WTC11 (cell line): Measurements from ENCODE around the gene GDF3. TPM values are rescaled to one million over a fixed set of nuclear protein-coding genes. Genes with fewer than 3 reads are reported as not detected.
A peak's percentile ranks its signal among the peaks of the same experiment; 100 is the strongest.

Source experiments
- ATAC-seq: fragments of 200-7000 bp; cut with Tn5 transposase; 2 replicates; pipeline ENCODE4 v1.10.0; 2021; ENCODE audit warnings: mild to moderate bottlenecking, moderate library complexity
- CTCF ChIA-PET: fragments of 300-600 bp; sonication (Branson Sonifier 250); formaldehyde crosslinking; loops from one replicate; lab custom pipeline; 2021; ENCODE audit warnings: antibody characterized with exemption; lab: Charles Lee
- POLR2A ChIA-PET: fragments of 350-600 bp; sonication (Branson Sonifier 250); formaldehyde crosslinking; loops from one replicate; lab custom pipeline; 2021; ENCODE audit warnings: antibody characterized with exemption; lab: Charles Lee
- DNase-seq: peaks from one replicate; pipeline ENCODE4 v3.0.0; 2021; ENCODE audit warnings: low spot score
- H3K27ac Mint-ChIP-seq: 2 replicates; pipeline ENCODE4 v1.8.0; 2021; ENCODE audit warnings: mixed read lengths
- H3K27me3 Mint-ChIP-seq: 2 replicates; pipeline ENCODE4 v1.8.0; 2021; ENCODE audit warnings: low read depth, mild to moderate bottlenecking, moderate library complexity, mixed read lengths
- H3K36me3 Mint-ChIP-seq: 2 replicates; pipeline ENCODE4 v1.8.0; 2021; ENCODE audit warnings: mixed read lengths
- H3K4me1 Mint-ChIP-seq: 2 replicates; pipeline ENCODE4 v1.8.0; 2022; ENCODE audit warnings: mixed read lengths
- H3K4me3 Mint-ChIP-seq: 2 replicates; pipeline ENCODE4 v1.8.0; 2021; ENCODE audit warnings: mild to moderate bottlenecking, moderate library complexity, mixed read lengths
- H3K9me3 Mint-ChIP-seq: 2 replicates; pipeline ENCODE4 v1.8.0; 2021; ENCODE audit warnings: mixed read lengths
- CBFB ChIP-seq: sonication (generic); formaldehyde crosslinking; IDR thresholded peaks from 2 replicates; pipeline ENCODE4 v1.8.1; 2022; ENCODE audit warnings: mild to moderate bottlenecking, low read depth, missing genetic modification reagents
- CDX4 ChIP-seq: fragments of 250-450 bp; sonication (Bioruptor Pico); IDR thresholded peaks from 2 replicates; pipeline ENCODE4 v1.9.0; 2021; ENCODE audit warnings: moderate library complexity, mild to moderate bottlenecking, inconsistent platforms, borderline replicate concordance
- CREM ChIP-seq: sonication (generic); formaldehyde crosslinking; IDR thresholded peaks from 2 replicates; pipeline ENCODE4 v1.8.1; 2022; ENCODE audit warnings: mild to moderate bottlenecking, missing genetic modification reagents, moderate library complexity
- E2F1 ChIP-seq: sonication (generic); formaldehyde crosslinking; IDR thresholded peaks from 2 replicates; pipeline ENCODE4 v1.8.0; 2022; ENCODE audit warnings: mild to moderate bottlenecking, missing genetic modification reagents
- ETV6 ChIP-seq: sonication (generic); formaldehyde crosslinking; IDR thresholded peaks from 2 replicates; pipeline ENCODE4 v1.8.1; 2022; ENCODE audit warnings: mild to moderate bottlenecking, missing genetic modification reagents
- FOXP1 ChIP-seq: sonication (generic); formaldehyde crosslinking; IDR thresholded peaks from 2 replicates; pipeline ENCODE4 v1.8.0; 2022; ENCODE audit warnings: missing genetic modification reagents, mild to moderate bottlenecking, moderate library complexity, borderline replicate concordance
- GRHL2 ChIP-seq: fragments of 250-450 bp; sonication (Bioruptor Pico); IDR thresholded peaks from 2 replicates; pipeline ENCODE4 v1.8.0; 2022; ENCODE audit warnings: mild to moderate bottlenecking, moderate library complexity; ENCODE audit not compliant: insufficient replicate concordance, severe bottlenecking
- GTF2I ChIP-seq: fragments of 250-450 bp; sonication (Bioruptor Pico); conservative IDR thresholded peaks from 2 replicates; pipeline ENCODE4 v1.4.0; 2021; ENCODE audit warnings: mild to moderate bottlenecking
- KAT7 ChIP-seq: sonication (generic); formaldehyde crosslinking; IDR thresholded peaks from 2 replicates; pipeline ENCODE4 v1.8.1; 2023; ENCODE audit warnings: missing genetic modification reagents, mild to moderate bottlenecking, borderline replicate concordance
- MXD4 ChIP-seq: fragments of 250-450 bp; sonication (Bioruptor Pico); IDR thresholded peaks from 2 replicates; pipeline ENCODE4 v1.8.0; 2021; ENCODE audit warnings: mild to moderate bottlenecking, moderate library complexity, borderline replicate concordance
- MYBL2 ChIP-seq: sonication (generic); formaldehyde crosslinking; IDR thresholded peaks from 2 replicates; pipeline ENCODE4 v1.8.1; 2023; ENCODE audit warnings: mild to moderate bottlenecking, moderate library complexity, missing genetic modification reagents
- NFYB ChIP-seq: sonication (generic); formaldehyde crosslinking; conservative IDR thresholded peaks from 2 replicates; pipeline ENCODE4 v1.8.0; 2022; ENCODE audit warnings: low read depth, missing genetic modification reagents
- PRRX2 ChIP-seq: fragments of 250-450 bp; sonication (Bioruptor Pico); IDR thresholded peaks from 2 replicates; pipeline ENCODE4 v1.8.0; 2021; ENCODE audit warnings: mild to moderate bottlenecking
- USF2 ChIP-seq: sonication (generic); formaldehyde crosslinking; IDR thresholded peaks from 2 replicates; pipeline ENCODE4 v1.8.1; 2023; ENCODE audit warnings: mild to moderate bottlenecking, missing genetic modification reagents, moderate library complexity
- ZBTB21 ChIP-seq: sonication (generic); formaldehyde crosslinking; IDR thresholded peaks from 2 replicates; pipeline ENCODE4 v1.8.1; 2023; ENCODE audit warnings: mild to moderate bottlenecking, missing genetic modification reagents, borderline replicate concordance
- ZMAT4 ChIP-seq: fragments of 250-450 bp; sonication (Bioruptor Pico); IDR thresholded peaks from 2 replicates; pipeline ENCODE4 v1.9.0; 2021; ENCODE audit warnings: mild to moderate bottlenecking
- ZNF263 ChIP-seq: sonication (generic); formaldehyde crosslinking; IDR thresholded peaks from 2 replicates; pipeline ENCODE4 v1.8.1; 2022; ENCODE audit warnings: low read depth, mild to moderate bottlenecking, moderate library complexity, missing genetic modification reagents
- ZNF317 ChIP-seq: sonication (generic); formaldehyde crosslinking; IDR thresholded peaks from 2 replicates; pipeline ENCODE4 v1.8.1; 2023; ENCODE audit warnings: low read depth, mild to moderate bottlenecking, moderate library complexity, missing genetic modification reagents, borderline replicate concordance
- ZNF396 ChIP-seq: fragments of 250-450 bp; sonication (Bioruptor Pico); IDR thresholded peaks from 2 replicates; pipeline ENCODE4 v1.8.0; 2021; ENCODE audit warnings: mild to moderate bottlenecking, moderate library complexity, borderline replicate concordance
- total RNA-seq: library from RNA; stranded (reverse); gene quantifications from 3 replicates; pipeline ENCODE4 v1.2.3, GENCODE V29; 2021
- TF ChIP-seq, protein P1 (sequence below): fragments of 200-600 bp; IDR thresholded peaks from 2 replicates; pipeline ENCODE4 v1.8.0; 2022; ENCODE audit warnings: antibody characterized with exemption
- TF ChIP-seq, protein P2 (sequence below): sonication (generic); formaldehyde crosslinking; IDR thresholded peaks from 2 replicates; pipeline ENCODE4 v1.8.1; 2023; ENCODE audit warnings: mild to moderate bottlenecking, moderate library complexity, missing genetic modification reagents
- TF ChIP-seq, protein P3 (sequence below): sonication (generic); formaldehyde crosslinking; IDR thresholded peaks from 2 replicates; pipeline ENCODE4 v1.8.0; 2022; ENCODE audit warnings: mild to moderate bottlenecking, missing genetic modification reagents

GDF3 gene
- total RNA-seq, 1 experiment from 2014 or later = 42.0 TPM

- Mint-ChIP-seq H3K9me3 (no peaks in the 10 kb centered on the region), H3K4me3 (no peak overlapping the region), H3K27me3 (no peaks in the 10 kb centered on the region), H3K4me1 (peaks cover 43% of the 10 kb centered on the region), H3K36me3 (no peaks in the 10 kb centered on the region), H3K27ac (peak overlapping the region; percentile 14; the same call in 1 of the 2 replicates)
- DNase-seq = no peak
- TF ChIP-seq ZNF263 (CRISPR knock-in tag) = no peak
- TF ChIP-seq, protein P1, sequence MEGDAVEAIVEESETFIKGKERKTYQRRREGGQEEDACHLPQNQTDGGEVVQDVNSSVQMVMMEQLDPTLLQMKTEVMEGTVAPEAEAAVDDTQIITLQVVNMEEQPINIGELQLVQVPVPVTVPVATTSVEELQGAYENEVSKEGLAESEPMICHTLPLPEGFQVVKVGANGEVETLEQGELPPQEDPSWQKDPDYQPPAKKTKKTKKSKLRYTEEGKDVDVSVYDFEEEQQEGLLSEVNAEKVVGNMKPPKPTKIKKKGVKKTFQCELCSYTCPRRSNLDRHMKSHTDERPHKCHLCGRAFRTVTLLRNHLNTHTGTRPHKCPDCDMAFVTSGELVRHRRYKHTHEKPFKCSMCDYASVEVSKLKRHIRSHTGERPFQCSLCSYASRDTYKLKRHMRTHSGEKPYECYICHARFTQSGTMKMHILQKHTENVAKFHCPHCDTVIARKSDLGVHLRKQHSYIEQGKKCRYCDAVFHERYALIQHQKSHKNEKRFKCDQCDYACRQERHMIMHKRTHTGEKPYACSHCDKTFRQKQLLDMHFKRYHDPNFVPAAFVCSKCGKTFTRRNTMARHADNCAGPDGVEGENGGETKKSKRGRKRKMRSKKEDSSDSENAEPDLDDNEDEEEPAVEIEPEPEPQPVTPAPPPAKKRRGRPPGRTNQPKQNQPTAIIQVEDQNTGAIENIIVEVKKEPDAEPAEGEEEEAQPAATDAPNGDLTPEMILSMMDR = no peak
- ChIA-PET CTCF (interaction anchor here (0.6 to 1.2 kb wide), 4 partner anchors 14 to 431 kb away, joined by 3 read pairs; partner anchors contain the start of gene GDF3), POLR2A (no interaction called here)
- ATAC-seq = no peak
Observed at GRCh38 chr12:7647071-7647470, 48.5 kb downstream of the GDF3 start.

DNA sequence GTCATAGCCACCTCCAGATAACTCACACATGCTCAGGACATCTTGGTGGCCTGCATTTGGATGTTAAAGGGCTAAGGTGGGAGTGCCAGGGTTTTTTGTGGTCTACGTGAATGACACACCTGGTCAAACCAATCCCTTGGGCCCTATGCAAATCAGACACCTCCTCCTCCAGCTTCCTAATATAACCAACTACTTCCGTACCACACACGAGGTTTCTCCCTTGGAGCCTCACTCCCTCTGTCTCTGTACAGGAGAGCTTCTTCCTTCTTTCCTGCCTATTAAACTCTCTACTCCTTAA is 49.4 kb downstream of the GDF3 start:
- TF ChIP-seq E2F1 (CRISPR knock-in tag) (no peak), NFYB (CRISPR knock-in tag) (no peak), GTF2I (CRISPR knock-in tag) (no peak), ZMAT4 (no peak), PRRX2 (CRISPR knock-in tag) (no peak), ZBTB21 (CRISPR knock-in tag) (no peak), FOXP1 (CRISPR knock-in tag) (no peak), GRHL2 (no peak), CDX4 (CRISPR knock-in tag) (no peak), ZNF396 (no peak), MXD4 (no peak), CREM (CRISPR knock-in tag) (no peak), ZNF317 (no peak)
- TF ChIP-seq, protein P2, sequence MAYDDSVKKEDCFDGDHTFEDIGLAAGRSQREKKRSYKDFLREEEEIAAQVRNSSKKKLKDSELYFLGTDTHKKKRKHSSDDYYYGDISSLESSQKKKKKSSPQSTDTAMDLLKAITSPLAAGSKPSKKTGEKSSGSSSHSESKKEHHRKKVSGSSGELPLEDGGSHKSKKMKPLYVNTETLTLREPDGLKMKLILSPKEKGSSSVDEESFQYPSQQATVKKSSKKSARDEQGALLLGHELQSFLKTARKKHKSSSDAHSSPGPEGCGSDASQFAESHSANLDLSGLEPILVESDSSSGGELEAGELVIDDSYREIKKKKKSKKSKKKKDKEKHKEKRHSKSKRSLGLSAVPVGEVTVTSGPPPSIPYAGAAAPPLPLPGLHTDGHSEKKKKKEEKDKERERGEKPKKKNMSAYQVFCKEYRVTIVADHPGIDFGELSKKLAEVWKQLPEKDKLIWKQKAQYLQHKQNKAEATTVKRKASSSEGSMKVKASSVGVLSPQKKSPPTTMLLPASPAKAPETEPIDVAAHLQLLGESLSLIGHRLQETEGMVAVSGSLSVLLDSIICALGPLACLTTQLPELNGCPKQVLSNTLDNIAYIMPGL = no peak
- TF ChIP-seq, all 79 proteins: peak for 0
- H3K4me3 Mint-ChIP-seq = peak overlapping the region; percentile 30
- POLR2A ChIA-PET = no interaction called here
- DNase-seq (no peak), ATAC-seq (peak; percentile 75)
- no peaks in the 10 kb centered on the region for H3K9me3 Mint-ChIP-seq
- peak overlapping the region; percentile 92 for H3K27ac Mint-ChIP-seq
- H3K27me3 Mint-ChIP-seq = no peaks in the 10 kb centered on the region
- peaks cover 50% of the 10 kb centered on the region for H3K4me1 Mint-ChIP-seq
- CTCF ChIA-PET = interaction anchor here (1.2 kb wide), 1 partner anchor 49 kb away, joined by 3 read pairs; the partner anchor contains the start of gene GDF3
- H3K36me3 Mint-ChIP-seq = no peaks in the 10 kb centered on the region

DNA sequence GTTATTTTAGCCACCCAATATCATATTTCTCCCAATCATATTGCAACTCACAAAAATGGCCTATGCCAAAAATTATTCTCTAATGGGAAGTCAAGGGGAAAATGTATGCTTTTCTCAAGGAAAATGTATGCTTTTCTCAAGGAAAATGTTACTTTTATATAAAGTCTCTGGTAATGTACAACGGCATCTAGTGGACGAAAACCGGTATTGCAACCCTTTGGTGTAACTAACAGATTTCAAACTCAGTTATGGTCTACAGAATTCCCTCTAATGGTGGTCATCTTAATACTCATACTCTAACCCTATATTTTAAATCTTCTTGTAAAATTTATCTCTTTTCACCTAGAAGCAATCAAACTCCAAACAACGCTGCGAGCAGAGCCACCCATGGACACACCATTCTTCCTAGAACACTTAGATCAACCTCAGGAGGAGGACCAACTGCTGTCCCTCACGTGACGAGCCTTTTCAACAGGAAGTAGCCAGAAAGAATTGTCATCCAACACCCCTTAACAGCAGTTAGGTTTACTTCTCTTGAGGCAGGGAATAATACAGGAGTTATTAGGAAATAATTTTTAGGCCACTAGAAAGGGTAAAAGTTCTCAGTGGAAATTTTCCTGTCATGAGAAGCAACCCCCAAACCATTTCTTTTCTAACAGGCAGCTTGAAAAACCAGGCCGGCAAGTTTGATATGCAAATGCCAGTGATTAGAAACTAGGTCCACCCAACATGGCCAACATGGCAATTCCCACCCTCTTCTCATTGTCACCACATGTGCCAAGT is 50.0 kb downstream of the GDF3 start:
- Mint-ChIP-seq H3K27ac (peak overlapping the region; percentile 92), H3K9me3 (no peaks in the 10 kb centered on the region), H3K27me3 (no peaks in the 10 kb centered on the region), H3K4me1 (peaks cover 56% of the 10 kb centered on the region), H3K4me3 (peak overlapping the region; percentile 30), H3K36me3 (no peaks in the 10 kb centered on the region)
- POLR2A ChIA-PET = no interaction called here
- TF ChIP-seq MYBL2 (no peak), CBFB (CRISPR knock-in tag) (no peak), KAT7 (CRISPR knock-in tag) (no peak), NFYB (CRISPR knock-in tag) (no peak), ETV6 (CRISPR knock-in tag) (no peak), USF2 (peak; percentile 86)
- TF ChIP-seq, protein P3, sequence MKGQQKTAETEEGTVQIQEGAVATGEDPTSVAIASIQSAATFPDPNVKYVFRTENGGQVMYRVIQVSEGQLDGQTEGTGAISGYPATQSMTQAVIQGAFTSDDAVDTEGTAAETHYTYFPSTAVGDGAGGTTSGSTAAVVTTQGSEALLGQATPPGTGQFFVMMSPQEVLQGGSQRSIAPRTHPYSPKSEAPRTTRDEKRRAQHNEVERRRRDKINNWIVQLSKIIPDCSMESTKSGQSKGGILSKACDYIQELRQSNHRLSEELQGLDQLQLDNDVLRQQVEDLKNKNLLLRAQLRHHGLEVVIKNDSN (CRISPR knock-in tag) = peak; percentile 85
- TF ChIP-seq, protein P1 = peak; percentile 89
- ATAC-seq (peak; percentile 18; the same call in 1 of the 2 replicates), DNase-seq (peak; percentile 34)
- CTCF ChIA-PET = interaction anchor here (0.6 kb wide), 1 partner anchor 272 kb away, joined by 3 read pairs; no protein-coding TSS in a partner anchor
